Coronary artery (tissue), 2 donors: ENCODE data around the gene GALNTL6.
"Not testable (repeated sequence)": the region's sequence is repeated elsewhere in the genome, so short reads cannot be mapped to it uniquely, and the experiment has no call there.

Experiments used
- DNase-seq: peaks from one replicate; pipeline ENCODE4 v3.0.0-alpha.2; 2017; ENCODE audit warnings: low spot score
- H3K27ac ChIP-seq, 2 donors: fragments of 200-600 bp; sonication (generic); one replicate each; pipeline ENCODE4 v1.5.1; 2016 to 2019
- H3K4me3 ChIP-seq: fragments of 200-600 bp; sonication (generic); 2 replicates; pipeline ENCODE4 v1.5.1; 2016; ENCODE audit warnings: mild to moderate bottlenecking, moderate library complexity
- CTCF ChIP-seq: fragments of 200-600 bp; sonication (generic); IDR thresholded peaks from one replicate; pipeline ENCODE4 v1.5.1; 2019; ENCODE audit warnings: antibody characterized with exemption

Gene GALNTL6

GRCh38 chr4:173014836-173015235, 1201.6 kb downstream of the GALNTL6 start:
- TF ChIP-seq CTCF = no peak
- no peak overlapping the region for H3K4me3 ChIP-seq
- DNase-seq = no peak
- H3K27ac ChIP-seq = no peak overlapping the region

GRCh38 chr4:173017802-173018201, 1204.6 kb downstream of the GALNTL6 start:
- Histone ChIP-seq H3K27ac (no peak overlapping the region), H3K4me3 (no peak overlapping the region)
- TF ChIP-seq CTCF = no peak
- DNase-seq = no peak

GRCh38 chr4:173018446-173018845, 1205.2 kb downstream of the GALNTL6 start:
- DNase-seq = no peak
- no peak overlapping the region for H3K4me3 ChIP-seq
- TF ChIP-seq CTCF = no peak
- no peak overlapping the region for H3K27ac ChIP-seq

GRCh38 chr4:173019664-173020063, 1206.5 kb downstream of the GALNTL6 start:
- DNase-seq = no peak
- TF ChIP-seq CTCF = no peak
- Histone ChIP-seq H3K4me3 (no peak overlapping the region), H3K27ac (no peak overlapping the region)

- not testable (repeated sequence) for DNase-seq, H3K27ac ChIP-seq, H3K4me3 ChIP-seq
These were observed 1208.8 kb downstream of the GALNTL6 start for GRCh38 chr4:173021746-173022573.

- no peak for DNase-seq
- TF ChIP-seq CTCF = no peak
- Histone ChIP-seq H3K27ac (no peak overlapping the region), H3K4me3 (no peak overlapping the region)
These were observed 1211.0 kb downstream of the GALNTL6 start for GRCh38 chr4:173024203-173024602.

GRCh38 chr4:173025131-173025530, 1211.9 kb downstream of the GALNTL6 start:
- DNase-seq = no peak
- H3K4me3 ChIP-seq = no peak overlapping the region
- no peak overlapping the region for H3K27ac ChIP-seq
- TF ChIP-seq CTCF = peak; percentile 53
